M059J (cell line): ENCODE measurements around the gene ZNF101. TPM values are rescaled to one million over a fixed set of nuclear protein-coding genes. Genes with fewer than 3 reads are reported as not detected.

Experiments
- DNase-seq: peaks from one replicate; pipeline ENCODE4 v3.0.0-alpha.2; 2012; ENCODE audit warnings: low read depth
- total RNA-seq: library from RNA; depleted of rRNA; stranded (reverse); fragments of >200 nt; shearing (Covaris generic); gene quantifications from 2 replicates; pipeline ENCODE4 v1.2.3, GENCODE V29; 2014; rRNA removed

ZNF101 gene
- total RNA-seq, result 9.0 and 10.9 TPM in 2 replicates

DNA sequence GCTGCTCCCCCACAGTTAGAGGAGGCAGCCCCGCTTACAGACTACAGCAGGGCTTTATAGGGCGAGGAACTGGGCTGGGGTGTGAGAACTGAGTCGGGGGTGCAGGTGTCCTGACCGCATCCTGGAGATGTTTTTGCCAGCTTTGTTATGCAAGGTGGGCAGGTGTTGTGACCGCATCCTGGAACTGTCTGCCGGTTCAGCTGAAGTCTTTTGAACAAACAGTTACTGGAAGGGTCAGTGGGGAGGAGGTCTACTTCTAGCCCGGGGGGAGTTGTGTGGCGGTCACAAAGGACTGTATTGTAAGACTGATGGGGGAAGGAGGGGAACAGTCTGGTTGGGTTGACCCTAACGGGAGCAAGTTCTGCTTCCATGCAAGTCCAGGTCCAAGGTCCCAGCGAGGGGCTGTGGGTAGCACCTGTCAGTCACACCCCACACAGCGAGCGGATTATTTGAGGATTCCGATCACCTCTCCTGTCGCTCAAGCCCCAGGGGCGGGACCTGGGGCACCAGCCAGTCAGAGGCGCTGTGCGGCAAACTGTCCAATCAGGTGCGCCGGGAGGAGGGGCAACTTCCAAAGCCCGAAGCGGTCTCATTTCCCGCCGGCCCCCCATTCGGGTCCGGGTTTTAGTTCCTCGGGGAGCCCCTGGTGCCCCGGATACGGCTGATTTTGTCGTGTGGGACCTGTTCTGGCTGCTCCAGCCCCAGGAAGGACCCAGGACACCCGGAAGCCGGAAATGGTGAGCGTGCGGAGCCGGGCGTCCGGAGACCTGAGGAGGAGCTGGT lies at the start of gene ZNF101:
TSS of gene ZNF101 (plus strand) at position 610 of the 783 bp plus-strand sequence. CDS start at position 735, 125 bp downstream.
- peak; percentile 95 for DNase-seq

DNA sequence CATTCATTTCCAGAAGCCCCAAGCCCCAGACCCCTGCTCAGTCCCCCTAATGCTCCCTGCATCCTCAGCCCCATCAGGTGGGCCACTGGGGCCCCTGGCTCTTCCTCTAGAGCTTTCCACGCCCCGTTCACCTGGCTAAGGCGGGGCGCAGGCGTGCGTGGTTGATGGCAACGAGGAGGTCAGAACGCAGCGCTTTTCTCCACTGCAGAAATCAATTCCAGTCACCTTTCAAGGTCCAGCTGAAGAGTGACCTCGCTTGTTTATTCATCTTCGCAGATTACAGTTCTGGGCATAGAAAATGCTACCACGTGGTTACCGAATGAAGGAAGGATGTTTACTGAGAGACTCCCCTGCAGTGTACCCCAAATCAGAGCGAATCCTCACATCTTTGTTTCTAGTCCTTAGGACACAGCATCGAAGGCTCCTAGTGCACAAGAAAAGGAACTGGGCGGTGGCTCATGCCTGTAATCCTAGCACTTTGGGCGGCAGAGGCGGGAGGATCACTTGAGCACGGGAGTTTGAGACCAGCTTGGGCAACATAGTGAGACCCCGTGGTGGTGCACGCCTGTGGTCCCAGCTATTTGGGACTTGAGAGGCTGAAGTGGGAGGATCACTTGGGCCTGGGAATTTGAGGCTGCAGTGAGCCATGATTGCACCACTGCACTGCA lies 49.3 kb upstream of the ZNF101 start:
- no peak for DNase-seq

- no peak for DNase-seq
These were observed 48.8 kb upstream of the ZNF101 start for GRCh38 chr19:19619849-19620210.

DNA sequence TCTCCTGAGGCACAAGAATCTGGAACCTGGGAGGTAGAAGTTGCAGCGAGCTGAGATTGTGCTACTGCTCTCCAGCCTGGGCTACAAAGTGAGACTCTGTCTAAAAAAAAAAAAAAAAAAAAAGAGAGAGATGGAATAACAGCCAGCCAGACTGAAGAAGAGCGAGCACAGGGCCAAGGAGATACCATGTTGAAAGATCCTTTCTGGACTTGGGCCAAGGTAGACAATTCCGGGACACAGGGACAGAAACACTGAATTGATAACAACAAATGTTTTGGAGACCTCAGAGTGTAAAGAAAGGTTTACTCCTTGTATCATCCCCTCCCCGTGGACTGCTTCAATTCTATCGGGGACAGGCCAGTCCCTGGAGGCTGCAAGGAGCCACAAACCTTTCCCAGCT lies 45.3 kb upstream of the ZNF101 start:
- no peak for DNase-seq

- no peak for DNase-seq
These were observed 44.5 kb upstream of the ZNF101 start for GRCh38 chr19:19624032-19624570.

DNA sequence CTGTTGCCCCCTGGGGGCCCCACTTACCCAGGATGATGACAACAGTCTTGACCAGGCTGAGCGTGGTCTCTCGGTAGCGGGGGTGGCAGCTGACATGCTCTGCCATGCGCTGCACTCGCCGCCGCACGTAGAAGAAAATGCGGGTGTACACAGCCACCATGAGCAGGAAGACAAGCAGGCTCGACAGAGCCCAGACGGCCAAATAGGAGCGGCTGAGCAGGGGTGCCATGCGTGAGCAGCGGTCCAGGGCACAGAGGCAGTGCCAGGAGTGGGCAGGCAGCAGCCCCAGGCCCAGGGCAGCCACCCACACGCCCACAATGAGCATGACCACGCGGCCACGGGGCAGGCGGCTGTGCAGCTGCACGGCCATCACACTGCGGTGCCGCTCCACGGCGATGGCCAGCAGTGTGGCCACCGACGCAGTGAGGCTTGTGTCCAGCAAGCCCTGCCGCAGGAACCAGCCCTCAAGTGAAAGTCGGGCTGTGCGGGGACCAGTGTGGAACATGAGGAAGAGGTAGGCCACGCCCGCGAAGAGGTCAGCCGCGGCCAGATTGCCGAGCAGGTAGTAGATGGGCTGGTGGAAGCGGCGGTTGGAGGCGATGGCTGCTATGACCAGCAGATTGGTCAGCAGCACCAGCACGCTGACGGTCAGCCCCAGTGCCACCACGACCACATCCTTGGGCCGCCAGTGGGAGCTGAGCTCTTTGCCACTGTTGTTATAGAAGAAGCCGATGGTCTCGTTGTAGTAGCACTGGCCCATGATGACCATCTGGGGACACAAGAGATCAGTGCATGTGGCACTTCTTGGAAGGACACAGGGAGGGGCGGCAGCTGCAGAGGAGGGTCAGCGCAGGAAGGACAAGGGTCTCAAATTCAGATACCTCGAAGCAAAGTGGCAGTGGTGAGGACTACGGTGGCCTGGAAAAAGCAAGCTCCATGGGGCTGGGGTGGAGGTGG lies 41.8 kb upstream of the ZNF101 start:
- DNase-seq, result no peak

DNA sequence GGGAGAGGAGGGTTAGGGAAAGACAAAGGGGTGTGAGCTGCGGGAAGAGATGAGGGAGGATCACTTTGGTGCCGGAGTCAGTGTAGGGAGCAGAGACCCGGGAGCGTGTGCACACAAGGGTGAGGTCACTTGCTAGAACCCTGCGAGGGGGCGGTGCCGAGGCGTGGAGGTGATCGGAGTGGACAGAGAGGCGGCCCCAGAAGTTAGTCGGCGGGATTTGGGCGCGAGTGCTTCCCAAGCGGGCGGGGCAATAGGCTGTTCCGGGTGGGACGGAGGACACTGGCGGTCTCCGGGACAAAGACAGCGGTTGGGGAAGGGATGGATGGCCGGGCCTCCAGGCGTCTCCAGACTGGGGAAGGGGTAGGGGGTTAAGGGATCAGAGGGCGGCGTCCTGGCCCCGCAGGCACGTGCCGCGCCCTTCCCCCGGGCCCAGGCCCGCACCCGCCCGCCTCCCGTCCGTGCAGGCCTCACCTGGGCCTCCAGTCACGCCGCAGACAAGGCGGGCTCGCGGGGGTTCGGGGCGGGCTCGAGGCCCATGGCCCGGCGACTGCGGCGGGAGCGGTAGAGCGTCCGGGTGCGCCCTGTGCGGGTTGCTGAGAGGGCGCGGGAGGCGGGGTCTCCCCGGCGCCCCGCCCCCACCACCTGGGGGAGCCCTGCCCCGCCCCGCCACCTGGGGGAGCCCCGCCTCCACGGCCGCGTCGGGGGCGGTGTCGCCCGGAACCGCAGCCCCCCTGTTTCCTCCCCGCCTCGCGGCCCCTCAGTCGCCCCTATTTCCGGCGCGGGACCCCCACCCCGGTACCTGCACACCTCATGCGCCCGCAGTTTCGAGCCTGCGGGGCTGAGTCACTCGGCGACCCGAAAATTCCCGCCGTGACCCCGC lies 40.8 kb upstream of the ZNF101 start, which contains the start of gene LPAR2:
TSS of gene LPAR2 (minus strand) at position 600 of the 880 bp plus-strand sequence. CDS start 945 bp downstream, outside the sequence.
- peak; percentile 43 for DNase-seq

DNA sequence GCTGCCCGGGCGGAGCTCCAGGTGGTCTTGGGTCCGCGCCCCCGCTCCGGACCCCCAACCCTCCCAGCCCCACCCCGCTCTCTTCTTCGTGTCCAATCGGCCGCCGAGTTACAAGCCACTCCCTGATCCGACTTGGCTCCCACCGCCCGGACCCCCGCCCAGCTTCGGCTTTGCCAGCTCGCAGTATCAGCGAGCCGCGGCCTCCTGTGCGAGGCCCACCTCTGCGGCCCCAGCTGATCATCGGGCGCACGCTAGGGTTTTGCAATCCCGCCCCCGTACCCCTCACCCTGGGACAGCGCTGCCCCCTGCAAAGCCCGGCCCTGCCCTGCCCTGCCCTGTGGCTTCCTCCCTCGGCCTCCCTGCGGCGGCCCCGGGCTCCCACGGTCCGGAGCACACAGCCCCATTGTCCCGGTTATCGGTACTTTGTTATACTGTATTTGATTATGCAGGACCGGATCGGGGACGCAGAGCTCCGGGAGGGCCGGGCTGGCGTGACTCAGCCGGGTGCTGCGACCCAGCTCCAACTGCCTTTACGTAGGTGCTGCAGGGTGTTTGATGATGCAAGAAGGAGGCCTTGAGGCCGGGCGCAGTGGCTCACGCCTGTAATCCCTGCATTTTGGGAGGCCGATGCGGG lies 40.0 kb upstream of the ZNF101 start:
- DNase-seq, result peak; percentile 40

DNA sequence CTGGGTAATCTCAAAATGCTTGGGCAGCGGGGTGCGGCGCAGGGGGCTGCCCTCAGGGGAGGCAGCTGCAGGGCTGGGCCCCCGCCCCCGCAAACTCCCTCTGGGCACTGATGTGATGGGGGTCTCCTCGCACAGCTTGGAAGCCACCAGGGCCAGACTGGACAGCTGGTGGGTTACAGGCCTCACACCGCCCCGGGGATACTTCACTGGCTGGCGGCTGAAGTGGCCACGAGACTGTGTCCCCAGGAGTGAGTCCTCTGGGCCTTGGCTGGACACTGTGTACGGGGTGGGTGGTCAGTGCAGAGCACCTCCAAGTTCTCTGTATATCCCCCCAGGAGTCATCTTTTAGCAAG lies 38.6 kb upstream of the ZNF101 start:
- DNase-seq, result no peak

- no peak for DNase-seq
These were observed 38.2 kb upstream of the ZNF101 start for GRCh38 chr19:19630426-19630825.

GRCh38 chr19:19631346-19631745 lies 37.3 kb upstream of the ZNF101 start:
- DNase-seq, result no peak

- no peak for DNase-seq
These were observed 36.0 kb upstream of the ZNF101 start for GRCh38 chr19:19632661-19633060.

GRCh38 chr19:19633711-19634515 lies 34.7 kb upstream of the ZNF101 start:
- no peak for DNase-seq

- DNase-seq, result no peak
These were observed 33.9 kb upstream of the ZNF101 start for GRCh38 chr19:19634516-19635312.

GRCh38 chr19:19635313-19635702 lies 33.3 kb upstream of the ZNF101 start:
- DNase-seq, result no peak

- no peak for DNase-seq
These were observed 32.0 kb upstream of the ZNF101 start for GRCh38 chr19:19636573-19637185.

DNA sequence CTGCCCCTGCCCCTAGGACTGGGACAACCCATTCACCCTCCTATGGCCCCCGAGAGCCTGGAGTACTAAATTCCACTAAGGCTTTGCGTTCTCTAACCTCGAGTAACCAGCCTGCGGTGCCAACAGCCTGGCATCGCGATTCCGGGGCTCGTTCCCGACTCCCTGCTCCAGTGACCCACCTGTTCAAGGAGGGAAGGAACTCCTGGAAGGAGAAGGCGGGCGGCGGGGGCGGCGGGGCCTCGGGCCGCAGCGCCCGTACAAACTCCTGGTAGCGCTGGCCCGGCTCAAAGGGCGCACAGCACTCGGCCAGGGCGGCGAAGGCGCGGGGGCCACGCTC lies 31.5 kb upstream of the ZNF101 start:
- no peak for DNase-seq

- no peak for DNase-seq
These were observed 31.0 kb upstream of the ZNF101 start for GRCh38 chr19:19637523-19638251.
